PC-3 (cell line): Measurements from ENCODE around the gene POLD1. TPM values are rescaled to one million over a fixed set of nuclear protein-coding genes. Genes with fewer than 3 reads are reported as not detected.

ENCODE experiments used
- ATAC-seq: fragments of 200-7000 bp; cut with Tn5 transposase; 2 replicates; pipeline ENCODE4 v1.9.1; 2020; ENCODE audit warnings: mild to moderate bottlenecking, moderate library complexity
- BruUV-seq: library from RNA; stranded (reverse); fragments of 400-500 nt; replicated peaks from 2 replicates; lab custom pipeline; 2021; lab: Mats Ljungman, UMichigan
- CTCF ChIA-PET: fragments of 300-600 bp; sonication (Branson Sonifier 250); formaldehyde crosslinking; loops from one replicate; lab custom pipeline; 2022; ENCODE audit warnings: antibody characterized with exemption; lab: Charles Lee
- POLR2A ChIA-PET: fragments of 300-600 bp; sonication (Branson Sonifier 250); formaldehyde crosslinking; loops from one replicate; lab custom pipeline; 2022; ENCODE audit warnings: antibody characterized with exemption; ENCODE audit not compliant: unreplicated experiment; lab: Charles Lee
- DNase-seq: peaks from one replicate; pipeline ENCODE4 v3.0.0-alpha.2; 2015
- H2AFZ ChIP-seq: fragments of 300-600 bp; sonication (generic); 2 replicates; pipeline ENCODE4 v1.6.0; 2016; ENCODE audit warnings: antibody characterized with exemption, low read length
- H3F3A ChIP-seq: fragments of 300-600 bp; sonication (generic); one replicate; pipeline ENCODE4 v1.6.0; 2017; ENCODE audit warnings: antibody characterized with exemption, low read length, control low read depth, mild to moderate bottlenecking; ENCODE audit not compliant: unreplicated experiment
- H3K27ac ChIP-seq: fragments of 300-600 bp; sonication (generic); 2 replicates; pipeline ENCODE4 v1.5.1; 2016; ENCODE audit warnings: mild to moderate bottlenecking, low read length
- H3K27me3 ChIP-seq: fragments of 300-600 bp; sonication (generic); 2 replicates; pipeline ENCODE4 v1.6.1; 2016; ENCODE audit warnings: low read length, mixed read lengths
- H3K36me3 ChIP-seq: fragments of 300-600 bp; sonication (generic); 2 replicates; pipeline ENCODE4 v1.6.1; 2016; ENCODE audit warnings: low read depth, mixed run types, low read length, mixed read lengths
- H3K4me1 ChIP-seq: fragments of 300-600 bp; sonication (generic); 2 replicates; pipeline ENCODE4 v1.5.1; 2016; ENCODE audit warnings: low read length; ENCODE audit not compliant: insufficient read depth
- H3K4me2 ChIP-seq: fragments of 300-600 bp; sonication (generic); 2 replicates; pipeline ENCODE4 v1.6.0; 2016; ENCODE audit warnings: low read length
- H3K4me3 ChIP-seq: fragments of 300-600 bp; sonication (generic); 2 replicates; pipeline ENCODE4 v1.5.1; 2016; ENCODE audit warnings: mild to moderate bottlenecking, low read length, mixed read lengths
- H3K79me2 ChIP-seq: fragments of 300-600 bp; sonication (generic); 2 replicates; pipeline ENCODE4 v1.6.1; 2017; ENCODE audit warnings: low read length, mixed read lengths
- H3K9ac ChIP-seq: fragments of 300-600 bp; sonication (generic); 2 replicates; pipeline ENCODE4 v1.6.0; 2016; ENCODE audit warnings: mild to moderate bottlenecking, low read length
- H3K9me2 ChIP-seq: fragments of 300-600 bp; sonication (generic); replicated peaks from 2 replicates; pipeline ENCODE4 v1.6.1; 2016; ENCODE audit warnings: mixed run types, low read length, mixed read lengths
- H3K9me3 ChIP-seq: fragments of 300-600 bp; sonication (generic); 2 replicates; pipeline ENCODE4 v1.6.1; 2016; ENCODE audit warnings: low read length, mixed read lengths
- H4K20me1 ChIP-seq: fragments of 300-600 bp; sonication (generic); 2 replicates; pipeline ENCODE4 v1.6.1; 2016; ENCODE audit warnings: low read length, mixed read lengths
- EZH2 ChIP-seq: fragments of 300-600 bp; sonication (generic); IDR thresholded peaks from one replicate; pipeline ENCODE4 v1.6.1; 2017; ENCODE audit warnings: antibody characterized with exemption, mild to moderate bottlenecking, low read length; ENCODE audit not compliant: unreplicated experiment
- EZH2phosphoT487 ChIP-seq: fragments of 300-600 bp; sonication (generic); IDR thresholded peaks from 2 replicates; pipeline ENCODE4 v1.6.1; 2018; ENCODE audit warnings: mild to moderate bottlenecking, antibody characterized with exemption, low read length, borderline replicate concordance
- intact Hi-C: fragments of 100-400 bp; cut with micrococcal nuclease; formaldehyde crosslinking; loops from 2 replicates; pipeline ENCODE4 v1.9.0; 2023
- total RNA-seq: library from RNA; depleted of rRNA; stranded (reverse); fragments of >200 nt; gene quantifications from 2 replicates; pipeline ENCODE4 v1.2.3, GENCODE V29; 2014
- TF ChIP-seq, protein P1 (sequence below): fragments of 300-600 bp; sonication (generic); conservative IDR thresholded peaks from 2 replicates; pipeline ENCODE4 v1.5.1; 2017; ENCODE audit warnings: antibody characterized with exemption, low read depth, mild to moderate bottlenecking, low read length

Gene POLD1
- total RNA-seq, 1 experiment from 2014 or later = 165 TPM

DNA sequence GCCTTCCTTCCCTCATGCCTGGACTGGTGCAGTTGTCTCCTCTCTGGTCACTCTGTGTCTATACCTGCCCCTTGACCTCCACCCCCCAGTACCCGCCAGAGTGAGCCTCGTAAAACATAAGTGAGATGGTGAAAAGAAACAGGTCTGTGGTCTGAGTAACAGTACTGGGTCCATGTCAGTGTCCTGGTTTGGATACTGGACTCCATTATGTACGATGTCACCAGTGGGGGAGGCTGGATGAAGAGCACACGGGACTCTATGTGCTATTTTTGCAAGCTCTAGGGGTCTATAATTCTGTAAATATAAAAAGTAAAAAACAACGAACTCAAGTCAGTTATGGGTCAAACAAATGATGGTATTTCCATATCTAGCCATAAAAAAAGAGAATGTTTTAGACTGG is 62.9 kb downstream of the POLD1 start:
- H3K9me2 ChIP-seq = no peaks in the 10 kb centered on the region
- no TSS peak for BruUV-seq
- POLR2A ChIA-PET = no interaction called here

DNA sequence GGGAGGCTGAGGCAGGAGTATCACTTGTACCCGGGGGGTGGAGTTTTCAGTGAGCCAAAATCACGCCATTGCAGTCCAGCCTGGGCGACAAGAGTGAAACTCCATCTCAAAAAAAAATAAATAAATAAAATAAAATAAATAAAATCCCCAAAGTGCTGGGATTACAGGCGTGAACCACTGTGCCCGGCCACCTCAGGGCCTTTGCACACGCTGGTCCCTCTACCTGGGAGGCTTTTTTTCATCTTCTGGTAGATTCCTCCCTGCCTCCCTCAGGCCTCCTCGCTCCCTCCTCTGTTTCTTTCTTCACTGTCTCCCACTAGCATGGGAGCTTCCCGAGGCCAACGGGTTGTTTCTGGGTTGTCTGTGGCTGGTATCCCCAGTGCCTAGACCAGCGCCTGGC is 63.6 kb downstream of the POLD1 start:
- ATAC-seq (no peak), DNase-seq (no peak)
- Histone ChIP-seq H4K20me1 (no peaks in the 10 kb centered on the region), H2AFZ (no peak overlapping the region), H3F3A (no peaks in the 10 kb centered on the region), H3K4me1 (no peaks in the 10 kb centered on the region), H3K4me2 (no peak overlapping the region), H3K27ac (no peak overlapping the region), H3K9ac (no peak overlapping the region), H3K9me2 (no peaks in the 10 kb centered on the region), H3K36me3 (no peaks in the 10 kb centered on the region), H3K9me3 (no peaks in the 10 kb centered on the region), H3K4me3 (no peak overlapping the region), H3K27me3 (no peaks in the 10 kb centered on the region), H3K79me2 (no peaks in the 10 kb centered on the region)
- no TSS peak for BruUV-seq
- TF ChIP-seq EZH2 = no peak
- TF ChIP-seq, protein P1, sequence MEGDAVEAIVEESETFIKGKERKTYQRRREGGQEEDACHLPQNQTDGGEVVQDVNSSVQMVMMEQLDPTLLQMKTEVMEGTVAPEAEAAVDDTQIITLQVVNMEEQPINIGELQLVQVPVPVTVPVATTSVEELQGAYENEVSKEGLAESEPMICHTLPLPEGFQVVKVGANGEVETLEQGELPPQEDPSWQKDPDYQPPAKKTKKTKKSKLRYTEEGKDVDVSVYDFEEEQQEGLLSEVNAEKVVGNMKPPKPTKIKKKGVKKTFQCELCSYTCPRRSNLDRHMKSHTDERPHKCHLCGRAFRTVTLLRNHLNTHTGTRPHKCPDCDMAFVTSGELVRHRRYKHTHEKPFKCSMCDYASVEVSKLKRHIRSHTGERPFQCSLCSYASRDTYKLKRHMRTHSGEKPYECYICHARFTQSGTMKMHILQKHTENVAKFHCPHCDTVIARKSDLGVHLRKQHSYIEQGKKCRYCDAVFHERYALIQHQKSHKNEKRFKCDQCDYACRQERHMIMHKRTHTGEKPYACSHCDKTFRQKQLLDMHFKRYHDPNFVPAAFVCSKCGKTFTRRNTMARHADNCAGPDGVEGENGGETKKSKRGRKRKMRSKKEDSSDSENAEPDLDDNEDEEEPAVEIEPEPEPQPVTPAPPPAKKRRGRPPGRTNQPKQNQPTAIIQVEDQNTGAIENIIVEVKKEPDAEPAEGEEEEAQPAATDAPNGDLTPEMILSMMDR = no peak
- no peak for TF ChIP-seq EZH2phosphoT487
- intact Hi-C loops = no loop called here
- ChIA-PET CTCF (interaction anchor here (0.7 kb wide), 1 partner anchor 121 kb away, joined by 4 read pairs; no protein-coding TSS in a partner anchor), POLR2A (no interaction called here)

More for the DNA sequence above, 62.9 kb downstream of the POLD1 start:
- H3K27ac ChIP-seq = no peak overlapping the region
- H4K20me1 ChIP-seq = no peaks in the 10 kb centered on the region
- ATAC-seq (no peak), DNase-seq (no peak)
- TF ChIP-seq EZH2phosphoT487 = no peak
- no peak for TF ChIP-seq EZH2
- TF ChIP-seq, protein P1 = no peak
- no peak overlapping the region for H3K4me2 ChIP-seq
- intact Hi-C loops = no loop called here
- CTCF ChIA-PET = interaction anchor here (0.7 kb wide), 1 partner anchor 122 kb away, joined by 4 read pairs; no protein-coding TSS in a partner anchor
- no peak overlapping the region for H3K9ac ChIP-seq
- H3K4me1 ChIP-seq = no peaks in the 10 kb centered on the region
- H3K27me3 ChIP-seq = no peaks in the 10 kb centered on the region
- H3F3A ChIP-seq = no peaks in the 10 kb centered on the region
- H3K36me3 ChIP-seq = no peaks in the 10 kb centered on the region
- no peak overlapping the region for H2AFZ ChIP-seq
- no peaks in the 10 kb centered on the region for H3K9me3 ChIP-seq
- H3K79me2 ChIP-seq = no peaks in the 10 kb centered on the region
- no peak overlapping the region for H3K4me3 ChIP-seq

DNA sequence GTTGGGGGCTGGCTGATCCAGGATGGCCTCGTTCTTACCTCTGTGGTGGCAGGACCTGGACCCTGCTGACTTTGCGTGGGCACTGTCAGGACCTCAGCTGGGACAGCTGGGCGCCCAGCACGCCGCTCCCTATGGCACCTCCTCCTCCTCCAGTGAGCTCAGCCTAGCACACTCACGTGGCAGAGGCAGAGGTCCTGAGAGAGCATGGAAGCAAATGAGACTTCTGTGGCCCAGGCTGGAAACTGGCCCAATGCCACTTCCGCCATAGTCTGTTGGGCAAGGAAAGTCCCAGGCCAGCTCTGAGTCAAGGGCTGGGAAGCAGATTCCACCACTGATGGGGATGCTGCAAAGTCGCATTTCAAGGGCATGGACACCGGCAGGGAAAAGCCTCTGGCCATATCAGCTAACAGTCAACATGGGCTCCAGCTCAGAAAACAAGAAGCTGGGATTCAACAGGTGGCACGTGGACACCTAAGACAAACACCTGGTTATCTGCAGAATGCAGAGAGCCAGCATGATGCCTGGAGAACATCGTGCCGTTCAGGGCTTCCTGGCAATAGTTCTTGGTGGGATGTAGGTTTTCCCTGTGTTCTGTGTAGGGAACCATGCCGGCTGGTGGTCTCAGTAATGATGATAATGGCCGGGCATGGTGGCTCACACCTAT is 65.2 kb downstream of the POLD1 start:
- Histone ChIP-seq H3K27ac (no peak overlapping the region), H3K4me3 (no peak overlapping the region), H3K79me2 (no peaks in the 10 kb centered on the region), H3K4me2 (no peak overlapping the region), H3K9ac (no peak overlapping the region), H3K36me3 (no peaks in the 10 kb centered on the region), H3F3A (no peaks in the 10 kb centered on the region), H3K9me3 (no peaks in the 10 kb centered on the region), H3K4me1 (no peaks in the 10 kb centered on the region), H3K27me3 (no peaks in the 10 kb centered on the region), H2AFZ (no peak overlapping the region), H3K9me2 (no peaks in the 10 kb centered on the region), H4K20me1 (no peaks in the 10 kb centered on the region)
- POLR2A ChIA-PET = no interaction called here
- TF ChIP-seq EZH2phosphoT487 = no peak
- TF ChIP-seq, protein P1 = no peak
- TF ChIP-seq EZH2 = no peak
- CTCF ChIA-PET = no interaction called here
- intact Hi-C loops = no loop called here
- no peak for ATAC-seq
- no TSS peak for BruUV-seq
- DNase-seq = peak; percentile 21
